NCI-H748 (cell line): ENCODE results near the gene SHMT2.

Experiments
- DNase-seq: peaks from one replicate; lab custom pipeline; 2025; ENCODE audit not compliant: unreplicated experiment; lab: John Stamatoyannopoulos, UW

Gene SHMT2

DNA sequence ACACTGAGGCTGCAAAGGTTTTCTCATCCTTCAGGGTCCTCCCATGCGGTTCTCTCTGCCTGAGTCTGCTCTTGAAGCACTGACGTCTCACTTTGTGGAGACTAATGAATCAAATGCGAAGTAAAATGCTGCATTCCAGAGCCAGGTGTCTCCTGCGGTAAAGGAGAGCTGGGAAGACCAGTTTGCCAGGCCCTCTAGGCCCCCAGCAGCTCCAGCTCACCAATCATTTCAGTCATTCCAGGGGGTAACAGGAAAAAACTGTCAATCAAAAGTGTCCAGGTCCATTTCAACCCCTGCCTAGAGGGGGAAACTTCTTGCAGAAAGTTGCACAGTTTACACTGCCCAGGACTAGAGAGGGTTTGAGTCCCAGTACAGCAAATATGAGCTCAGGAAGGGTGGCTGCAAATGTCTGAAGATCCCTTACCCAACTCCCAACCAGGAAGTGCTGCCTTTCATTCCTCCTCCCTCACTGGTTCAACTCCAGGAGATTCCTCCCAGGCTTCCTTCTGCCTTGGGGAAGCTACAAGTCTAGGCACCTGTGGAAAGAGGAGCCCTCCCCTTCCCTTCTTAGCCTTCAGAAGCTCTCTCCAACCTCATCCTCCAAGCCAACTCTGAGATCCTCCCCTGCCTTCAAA is 15.6 kb upstream of the SHMT2 start:
- no peak for DNase-seq

DNA sequence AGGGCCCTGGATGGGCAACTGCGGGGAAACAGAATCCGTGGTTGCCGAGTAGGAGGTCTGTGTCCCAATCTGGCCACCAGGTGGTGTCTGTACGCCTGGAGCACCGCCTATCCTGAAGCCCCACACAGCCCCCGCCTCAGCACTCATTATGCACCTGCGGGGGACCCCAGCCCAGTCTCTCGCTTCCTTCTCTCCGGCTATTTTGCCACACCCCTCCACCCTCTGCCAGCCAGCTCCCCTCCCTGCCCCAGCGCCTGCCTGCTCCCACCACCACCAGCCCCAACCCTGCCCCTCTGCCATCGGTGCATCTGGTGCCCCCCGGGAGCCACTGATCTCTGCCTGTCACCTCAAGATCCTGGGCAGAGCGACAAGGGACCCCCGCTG is 15.1 kb upstream of the SHMT2 start:
- peak; percentile 83 for DNase-seq

DNA sequence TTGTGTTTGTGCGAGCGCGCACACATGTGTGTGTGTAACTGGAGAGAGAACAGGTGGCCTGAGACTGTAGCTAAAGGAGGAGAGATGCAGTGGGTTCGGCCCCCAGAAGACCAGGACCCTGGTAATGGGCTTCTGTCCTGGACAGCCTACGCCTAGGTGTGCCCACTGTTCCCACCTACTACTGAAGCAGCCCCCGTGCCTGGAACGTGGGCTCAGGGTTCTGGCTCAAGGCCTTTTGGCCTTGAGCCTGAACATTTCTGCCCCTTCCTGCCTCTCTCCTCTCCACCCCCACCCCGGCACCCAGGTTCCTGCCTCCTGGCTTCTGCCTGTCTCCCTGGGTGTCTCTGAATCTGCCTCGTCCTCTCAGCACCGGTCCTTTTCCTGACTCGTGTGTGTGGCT is 14.4 kb upstream of the SHMT2 start:
- no peak for DNase-seq

DNA sequence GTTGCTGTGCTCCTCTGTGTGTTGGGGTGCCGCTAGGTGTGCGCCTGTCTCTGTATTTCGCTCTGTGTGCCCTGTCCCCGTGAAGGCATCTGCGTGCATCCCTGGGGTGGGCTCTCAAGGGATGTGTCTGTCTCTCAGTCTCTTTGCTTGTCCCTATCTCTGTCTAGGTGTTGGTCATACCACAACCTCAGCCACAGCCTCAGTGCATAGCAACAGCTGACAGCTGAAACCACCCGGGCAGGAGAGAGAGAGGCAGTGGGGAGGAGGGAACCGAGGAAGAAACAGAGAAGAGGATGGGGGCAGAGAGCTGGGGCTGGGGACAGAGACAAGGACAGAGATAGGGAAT is 13.9 kb upstream of the SHMT2 start:
- DNase-seq: peak; percentile 38

DNA sequence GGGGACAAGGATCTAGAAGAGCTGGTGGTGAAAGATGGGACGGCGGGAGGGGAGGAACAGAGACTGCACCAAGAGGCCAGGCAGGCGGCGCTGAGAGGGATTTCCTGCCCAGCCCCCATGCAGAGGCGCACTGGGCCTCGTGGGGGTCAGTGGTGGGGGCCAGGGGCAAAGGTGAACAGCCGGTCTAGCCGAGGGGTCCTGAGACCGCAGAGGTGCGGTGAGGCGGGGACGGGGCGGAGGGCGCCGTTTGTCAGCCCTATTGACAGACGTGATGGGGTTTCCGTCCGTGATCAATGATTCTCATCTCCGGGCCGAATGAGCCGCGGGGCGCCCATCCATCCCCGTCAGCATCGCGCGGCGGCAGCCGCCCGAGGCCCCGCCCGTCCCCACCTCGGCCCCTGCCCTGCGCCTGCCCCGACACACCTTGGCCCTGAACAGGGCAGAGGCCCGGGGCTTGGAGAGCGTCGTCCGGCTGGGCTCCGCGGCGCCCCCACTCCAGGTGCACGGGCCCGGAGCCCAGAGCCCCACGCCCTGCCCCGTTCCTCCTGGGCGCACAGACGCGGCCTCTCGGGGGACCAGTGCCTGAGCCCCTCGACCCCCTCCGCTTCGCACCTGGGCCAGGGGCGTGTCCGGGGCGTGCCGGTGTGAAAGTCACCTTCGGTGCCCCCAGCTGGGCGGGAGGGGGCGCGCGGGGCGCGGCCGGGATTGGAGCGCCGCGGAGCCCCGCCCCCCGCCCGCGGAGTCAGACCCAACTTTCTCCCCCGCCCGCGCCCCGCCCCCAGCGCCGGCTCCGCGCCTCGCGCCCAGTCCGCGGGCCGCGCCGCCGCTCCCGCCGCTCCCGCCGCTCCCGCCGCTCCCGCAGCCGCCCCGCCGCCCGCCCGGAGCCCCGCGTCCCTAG is 13.2 kb upstream of the SHMT2 start, which contains the start of gene NXPH4:
Gene NXPH4, plus strand, starts transcription at position 781 of the 898 bp plus-strand sequence. CDS start 176 bp downstream, outside the sequence.
- peak; percentile 82 for DNase-seq

DNA sequence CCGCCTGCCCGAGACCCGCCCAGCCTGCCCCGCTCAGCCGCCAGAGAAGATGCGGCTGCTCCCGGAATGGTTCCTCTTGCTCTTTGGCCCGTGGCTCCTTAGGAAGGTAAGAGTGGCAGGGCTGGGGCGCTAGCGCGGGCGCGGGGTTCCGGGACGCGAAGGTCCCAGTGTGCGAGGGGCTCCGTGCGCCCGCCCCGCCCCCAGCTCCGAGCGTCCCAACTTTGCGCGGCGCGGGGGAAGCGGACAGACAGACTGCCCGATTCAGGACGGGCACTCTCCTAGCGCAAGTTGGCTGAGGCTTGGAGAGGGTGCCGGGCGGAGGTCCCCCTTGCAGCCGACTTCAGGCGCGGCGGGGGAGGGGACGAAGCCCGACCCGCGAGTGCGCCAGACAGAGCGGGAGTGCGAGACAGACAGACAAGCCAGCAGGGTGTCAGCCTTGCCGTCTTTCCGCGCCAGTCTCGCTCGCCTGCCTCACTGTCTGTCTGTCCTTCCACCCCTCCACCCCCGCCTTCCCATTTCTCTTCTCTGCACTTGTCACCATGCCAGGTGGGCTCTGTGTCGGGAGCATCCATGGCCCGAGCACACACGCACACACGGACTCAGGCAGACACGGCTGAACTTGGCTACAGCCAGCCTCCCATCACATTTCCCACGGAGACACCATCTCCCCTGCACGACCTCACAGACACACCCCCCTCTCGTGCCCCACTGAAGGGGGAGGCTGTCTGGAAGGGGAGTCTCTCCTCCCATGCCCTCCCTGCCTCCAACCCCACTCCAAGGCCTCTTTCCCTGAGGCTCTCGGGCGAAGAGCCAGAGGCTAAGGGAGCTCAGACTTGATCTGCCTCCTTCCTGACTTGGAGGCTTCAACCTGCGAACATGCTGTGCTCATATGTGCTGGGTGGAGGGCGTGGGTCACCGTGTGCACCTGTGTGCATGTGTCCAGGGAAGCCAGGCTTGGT is 12.3 kb upstream of the SHMT2 start:
- DNase-seq: peak; percentile 50

DNA sequence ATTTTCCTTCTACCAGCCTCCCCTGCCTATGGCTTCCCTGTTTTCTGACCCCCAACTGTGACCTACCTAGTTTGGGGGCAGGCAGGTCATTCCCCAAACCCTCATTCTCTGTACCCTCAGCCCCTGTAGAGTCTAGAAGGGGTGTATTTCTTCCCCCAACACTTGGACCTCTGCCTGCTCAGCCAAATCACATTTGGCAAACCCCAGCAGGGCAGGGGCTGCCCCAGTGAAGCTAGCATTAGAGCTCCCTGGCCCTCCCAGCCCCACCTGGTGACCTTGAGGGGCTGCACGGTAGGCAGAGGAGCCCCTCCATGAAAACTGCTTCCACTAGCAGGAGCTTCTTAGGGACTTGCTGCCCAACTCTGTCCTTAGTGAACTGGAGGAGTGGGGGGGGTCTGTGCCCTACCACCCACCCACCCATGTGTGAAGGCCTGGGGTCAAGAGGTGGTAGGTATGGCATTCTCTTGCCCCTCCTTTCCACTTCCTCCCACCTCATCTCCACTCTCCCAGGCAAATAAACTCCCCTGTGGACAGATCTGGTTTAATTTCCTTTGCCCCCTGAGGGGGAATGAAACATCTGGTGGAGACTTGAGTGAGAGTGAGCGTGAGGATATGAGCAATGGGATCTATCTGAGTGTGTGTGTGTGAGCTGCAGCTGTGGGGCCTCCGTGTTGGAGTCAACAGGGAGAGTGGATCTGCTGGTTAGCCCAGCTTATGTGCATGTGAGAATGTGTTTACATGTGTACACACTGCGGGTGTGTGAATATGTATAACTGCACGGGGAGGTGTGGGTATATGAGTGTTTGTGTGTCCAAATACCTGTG is 11.3 kb upstream of the SHMT2 start:
- DNase-seq: no peak

DNA sequence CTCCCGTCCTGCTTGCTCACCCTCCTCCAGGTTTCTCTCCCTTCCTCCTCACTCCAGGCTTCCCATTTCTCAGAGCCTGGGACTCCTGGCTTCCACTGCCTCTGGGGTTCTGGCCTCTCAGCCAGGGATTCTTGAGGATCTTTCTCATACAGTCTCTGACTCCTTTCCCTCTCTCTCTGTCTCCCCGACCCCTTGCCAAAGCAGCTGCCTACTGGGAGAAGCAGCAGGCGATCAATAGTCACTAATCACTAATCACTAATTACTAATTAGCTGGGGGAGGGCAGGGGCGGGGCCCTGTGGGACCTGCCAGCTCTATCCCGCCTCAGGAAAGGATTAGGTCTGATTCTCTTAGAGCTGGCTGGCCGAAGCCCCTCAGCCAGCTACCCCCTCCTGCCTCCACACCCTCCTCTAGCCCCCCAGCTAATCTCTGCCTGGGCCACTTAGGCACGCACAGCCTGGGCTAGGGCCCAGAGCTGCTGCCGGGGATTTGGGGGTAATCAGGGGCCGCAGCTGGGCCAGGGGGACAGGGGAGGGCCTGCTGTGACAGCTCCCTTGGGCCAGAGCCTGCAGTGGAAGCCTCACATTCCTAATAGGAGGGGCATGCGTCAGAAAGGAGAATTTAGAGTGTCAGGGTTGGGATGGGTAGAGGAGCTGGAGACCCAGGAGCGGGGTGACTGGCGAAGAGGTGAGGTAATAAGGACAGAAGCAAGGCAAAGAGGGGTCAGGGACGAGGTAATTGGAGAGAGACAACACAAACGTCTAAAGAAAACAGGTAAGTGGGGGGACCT is 10.1 kb upstream of the SHMT2 start:
- DNase-seq: no peak

DNA sequence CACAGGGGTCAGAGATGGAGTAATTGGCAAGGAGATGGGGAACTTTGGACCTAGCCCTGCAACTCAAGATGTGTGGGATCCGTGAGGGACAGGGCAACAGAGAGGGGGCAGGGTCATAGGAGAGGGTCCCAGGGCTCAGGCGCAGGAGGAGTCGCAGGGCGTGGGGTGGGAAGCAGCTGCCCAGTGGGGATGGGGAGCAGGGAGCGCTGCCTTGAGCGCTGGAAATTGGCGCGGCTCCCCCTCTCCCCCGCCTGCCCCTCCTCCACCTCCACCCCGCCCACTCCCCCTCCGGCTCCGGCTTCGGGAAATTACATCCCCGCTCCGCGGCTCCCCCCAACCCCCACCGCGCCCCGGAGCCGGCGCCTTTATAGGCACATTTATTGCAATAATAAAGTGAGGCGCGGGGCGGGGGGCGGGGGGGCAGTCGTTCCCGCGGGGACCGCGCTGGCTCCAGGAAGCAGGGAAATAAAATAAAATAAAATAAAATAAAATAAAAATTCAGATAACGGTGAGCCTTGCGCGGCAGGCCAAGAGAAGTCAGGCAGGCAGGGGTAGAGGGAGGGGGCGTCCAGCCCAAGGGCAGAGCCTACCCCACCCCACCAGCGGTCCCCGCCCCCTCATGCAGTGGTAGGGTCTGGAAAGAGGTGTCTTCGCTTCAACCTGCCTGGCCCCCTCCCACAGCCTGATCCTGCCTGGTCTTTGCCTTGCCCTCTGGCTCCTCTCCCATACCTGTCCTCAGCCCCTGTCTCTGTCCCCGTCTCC is 9.3 kb upstream of the SHMT2 start:
- peak; percentile 27 for DNase-seq

DNA sequence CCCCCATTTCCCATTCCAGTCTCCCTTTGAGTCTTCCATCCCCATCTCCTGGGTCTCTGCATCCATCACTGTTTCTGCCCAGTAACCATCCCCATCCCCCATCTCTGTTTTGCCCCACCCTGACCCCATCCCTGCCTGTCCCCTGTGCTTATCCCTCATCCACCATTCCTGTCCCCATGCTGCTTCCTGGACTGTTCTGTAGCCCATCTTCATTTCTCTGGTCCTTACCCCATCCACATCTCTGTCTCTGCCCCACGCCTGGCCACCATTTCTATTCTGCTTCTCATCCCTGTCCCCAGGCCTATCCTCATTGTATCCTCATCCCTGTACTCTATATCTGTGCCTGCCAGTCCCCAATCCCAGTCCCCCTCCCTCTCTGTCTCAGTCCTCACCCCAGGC is 8.7 kb upstream of the SHMT2 start:
- no peak for DNase-seq

DNA sequence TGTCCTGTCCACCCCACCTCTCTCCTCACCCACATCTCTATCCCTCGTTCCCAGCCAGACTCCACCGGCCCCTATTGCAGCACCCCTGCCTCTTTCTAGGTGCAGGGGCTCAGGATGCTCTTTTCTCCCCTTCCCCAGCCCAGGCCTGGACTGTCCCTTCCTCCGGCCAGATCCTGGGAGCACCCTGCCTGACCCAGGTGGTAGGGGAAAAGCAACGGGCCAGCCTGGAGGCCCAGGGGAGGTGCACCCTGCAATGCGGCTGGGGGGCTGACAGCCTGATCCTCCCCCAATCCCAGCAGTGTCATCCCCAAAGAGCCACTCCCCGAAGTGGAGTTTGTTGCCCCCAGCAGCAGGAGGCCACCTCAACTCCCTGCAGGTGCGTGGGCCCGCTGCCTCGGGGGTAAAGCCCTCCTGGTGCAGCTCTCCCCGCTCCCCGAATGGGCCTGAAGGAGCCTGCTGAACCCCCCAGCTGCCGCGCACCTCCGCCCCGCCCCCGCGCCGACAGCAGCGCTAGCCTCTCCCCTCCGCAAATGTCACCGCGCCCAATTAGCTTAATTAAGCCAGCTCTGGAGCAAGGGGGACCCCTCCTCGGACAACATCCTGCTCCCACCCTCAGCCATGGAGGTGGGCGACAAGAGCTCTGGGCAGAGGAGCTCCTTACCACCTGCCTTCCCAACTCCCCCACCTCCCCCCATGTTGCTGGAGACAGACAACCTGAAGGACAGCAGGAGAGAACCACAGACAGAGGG is 8.2 kb upstream of the SHMT2 start:
- DNase-seq: no peak

DNA sequence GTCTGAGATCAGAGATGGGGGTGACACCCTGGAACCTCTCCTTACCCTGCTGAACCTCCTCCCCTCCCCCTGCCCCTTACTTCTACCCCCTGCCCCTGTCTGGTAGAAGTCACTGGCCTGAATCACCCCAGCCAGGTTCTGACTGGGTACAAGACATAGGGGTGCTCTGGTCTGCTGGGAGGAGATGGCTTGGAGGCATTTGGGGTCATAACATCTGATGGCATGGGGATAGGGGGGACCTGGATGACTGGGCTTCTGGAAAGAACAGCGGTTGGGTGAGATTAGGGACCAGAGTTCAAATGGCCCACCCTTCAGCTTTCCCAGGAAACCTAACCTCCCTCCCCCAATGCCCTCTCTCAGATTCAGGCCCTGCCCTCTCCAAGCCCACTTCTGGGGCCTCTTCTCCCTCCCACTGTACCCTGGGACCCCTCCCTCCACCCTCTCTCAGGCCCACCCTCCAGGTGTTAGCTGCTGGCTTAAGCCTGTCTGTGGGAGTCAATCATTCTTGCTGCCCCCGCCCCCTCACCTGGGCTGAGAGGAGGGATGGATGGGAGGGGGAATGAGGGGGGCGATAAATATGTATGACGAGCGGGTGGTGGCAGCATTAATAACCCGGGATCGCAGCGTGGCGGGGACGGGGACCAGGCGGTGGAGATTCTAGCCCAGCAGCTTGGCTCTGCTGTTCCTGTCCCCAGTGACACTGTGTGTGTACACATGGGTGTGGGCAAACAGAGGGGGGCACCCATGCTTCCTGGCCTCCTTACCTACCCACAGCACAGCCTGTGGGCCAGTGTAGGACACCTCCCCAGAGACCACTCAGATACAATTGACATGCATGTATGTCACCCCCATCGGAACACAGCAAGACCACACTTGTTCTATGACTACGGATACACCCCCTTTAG is 7.0 kb upstream of the SHMT2 start:
- DNase-seq: peak; percentile 22

DNA sequence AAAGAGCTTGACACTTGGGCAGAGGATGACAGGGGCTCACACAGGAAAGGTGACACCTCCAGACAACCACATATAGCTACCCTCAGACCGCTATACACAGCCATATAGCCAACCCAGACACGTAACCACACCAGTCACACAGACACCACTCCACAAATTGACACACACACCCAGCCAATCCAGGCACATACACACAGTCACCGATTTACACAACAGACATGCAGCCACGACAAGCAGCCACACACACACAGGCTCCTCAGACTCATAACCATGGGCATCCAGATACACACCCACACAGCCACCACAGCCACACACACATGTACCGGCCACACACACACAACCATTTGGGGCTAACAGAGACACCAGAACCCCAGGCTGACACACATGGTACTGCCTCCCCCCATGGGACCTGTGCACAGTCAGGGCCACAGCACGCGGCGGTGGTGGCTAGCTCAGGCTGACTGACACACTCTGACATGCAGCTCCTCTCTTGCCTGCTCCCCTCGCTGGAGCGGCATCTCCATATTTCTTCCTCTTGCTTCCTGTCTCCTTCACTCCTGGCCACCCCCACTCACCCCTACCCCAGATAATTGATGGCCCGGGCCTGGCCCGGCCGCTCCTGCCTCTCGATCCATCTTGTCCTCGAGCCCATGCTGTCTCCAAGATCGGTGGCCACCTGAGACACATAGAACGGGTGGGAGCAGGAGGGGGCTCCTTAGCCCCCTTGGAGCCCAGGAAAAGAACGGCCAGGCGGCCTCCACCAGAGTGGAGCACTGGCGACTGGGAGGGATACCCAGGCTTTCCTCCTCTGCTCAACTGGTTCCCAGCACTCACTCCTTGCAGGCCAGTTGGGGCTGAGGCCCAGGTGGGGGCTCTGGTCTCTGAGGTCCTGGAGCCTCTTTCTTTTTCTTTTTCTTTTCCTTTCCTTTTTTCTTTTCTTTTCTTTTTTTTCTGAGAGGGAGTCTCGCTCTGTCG is 6.0 kb upstream of the SHMT2 start:
- no peak for DNase-seq

DNA sequence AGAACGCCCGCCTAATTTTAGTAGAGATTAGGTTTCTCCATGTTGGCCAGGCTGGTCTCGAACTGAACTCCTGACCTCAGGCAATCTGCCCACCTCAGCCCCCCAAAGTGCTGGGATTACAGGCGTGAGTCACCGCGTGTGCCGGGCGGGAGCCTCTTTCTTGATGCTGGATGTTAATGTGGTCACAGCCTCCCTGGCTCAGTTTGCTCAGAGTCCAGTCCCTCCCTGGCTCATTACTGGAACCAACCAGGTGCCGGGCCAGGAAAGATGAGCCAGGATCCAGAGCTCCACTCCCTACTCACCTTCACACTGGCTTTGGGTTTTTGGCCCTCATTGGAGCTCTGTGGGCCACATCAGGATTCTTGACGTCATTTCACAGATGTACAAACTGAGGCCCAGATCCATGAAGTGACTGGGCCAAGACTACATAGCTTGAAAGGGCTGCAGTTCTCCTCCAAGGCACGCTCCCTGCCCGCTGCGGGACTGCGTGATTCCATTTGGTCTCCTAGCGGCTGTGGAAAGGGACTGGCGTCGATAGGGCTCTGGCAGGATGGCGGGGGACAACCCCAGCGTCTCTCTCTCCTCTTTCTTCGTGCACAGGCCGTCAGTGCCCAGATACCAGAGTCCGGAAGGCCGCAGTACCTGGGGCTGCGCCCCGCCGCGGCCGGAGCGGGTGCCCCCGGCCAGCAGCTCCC is 5.1 kb upstream of the SHMT2 start:
- DNase-seq: no peak

DNA sequence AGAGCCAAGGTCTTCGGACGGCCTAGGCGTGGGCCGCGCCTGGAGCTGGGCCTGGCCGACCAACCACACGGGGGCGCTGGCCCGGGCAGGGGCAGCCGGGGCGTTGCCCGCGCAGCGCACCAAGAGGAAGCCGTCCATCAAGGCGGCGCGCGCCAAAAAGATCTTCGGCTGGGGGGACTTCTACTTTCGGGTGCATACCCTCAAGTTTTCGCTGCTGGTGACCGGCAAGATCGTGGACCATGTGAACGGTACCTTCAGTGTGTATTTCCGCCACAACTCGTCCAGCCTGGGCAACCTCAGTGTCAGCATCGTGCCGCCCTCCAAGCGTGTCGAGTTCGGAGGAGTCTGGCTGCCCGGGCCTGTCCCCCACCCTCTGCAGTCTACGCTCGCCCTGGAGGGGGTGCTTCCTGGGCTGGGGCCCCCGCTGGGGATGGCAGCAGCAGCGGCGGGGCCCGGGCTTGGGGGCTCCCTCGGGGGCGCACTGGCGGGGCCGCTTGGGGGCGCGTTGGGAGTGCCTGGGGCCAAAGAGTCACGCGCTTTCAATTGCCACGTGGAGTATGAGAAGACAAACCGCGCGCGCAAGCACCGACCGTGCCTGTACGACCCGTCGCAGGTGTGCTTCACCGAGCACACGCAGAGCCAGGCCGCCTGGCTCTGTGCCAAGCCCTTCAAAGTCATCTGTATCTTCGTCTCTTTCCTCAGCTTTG is 4.4 kb upstream of the SHMT2 start:
- DNase-seq: peak; percentile 78
